HepG2 (cell line): ENCODE results near the gene AFF2. TPM values are rescaled to one million over a fixed set of nuclear protein-coding genes. Genes with fewer than 3 reads are reported as not detected.

Source experiments
- ATAC-seq: fragments of 200-7000 bp; cut with Tn5 transposase; 3 replicates; pipeline ENCODE4 v1.9.1; 2020; ENCODE audit warnings: mild to moderate bottlenecking, moderate library complexity
- BruUV-seq: library from RNA; stranded (reverse); fragments of 400-500 nt; replicated peaks from 2 replicates; lab custom pipeline; 2021; lab: Mats Ljungman, UMichigan
- CTCF ChIA-PET: fragments of 300-600 bp; formaldehyde crosslinking; extraction: SDS; loops from one replicate; lab custom pipeline; 2021; ENCODE audit warnings: low total read pairs, inconsistent platforms, low intra/inter-chr PET ratio; lab: Yijun Ruan, JAX
- POLR2A ChIA-PET: fragments of 350-600 bp; sonication (Branson Sonifier 250); formaldehyde crosslinking; loops from one replicate; lab custom pipeline; 2020; ENCODE audit warnings: antibody characterized with exemption, inconsistent platforms; lab: Yijun Ruan, JAX
- DNase-seq: peaks from one replicate; pipeline ENCODE4 v3.0.0-alpha.2; 2015; ENCODE audit warnings: low spot score
- FAIRE-seq: peaks from 3 replicates; lab custom pipeline; 2011; peaks lifted over from hg19 to GRCh38; lab: Jason Lieb, UNC
- H2AFZ ChIP-seq: one replicate; pipeline ENCODE4 v1.6.1; 2011; ENCODE audit warnings: low read length, inconsistent platforms
- H3K27ac ChIP-seq: fragments of 300-600 bp; 3 replicates; pipeline ENCODE4 v1.8.0; 2011; ENCODE audit warnings: mixed run types, mild to moderate bottlenecking, mixed read lengths, low read length, inconsistent platforms; ENCODE audit not compliant: insufficient read depth; ENCODE audit errors: extremely low read length
- H3K27me3 ChIP-seq, 2 experiments: fragments of 200-600 bp in 1 of 2; 2 replicates in 1 of 2; 3 replicates in 1 of 2; pipeline versions ENCODE4 v1.6.0 to v1.8.0; 2011; ENCODE audit warnings: low read length in 2 of 2, mild to moderate bottlenecking in 2 of 2, moderate library complexity in 2 of 2, inconsistent platforms in 1 of 2; ENCODE audit not compliant: insufficient read depth in 2 of 2, control insufficient read depth in 1 of 2
- H3K36me3 ChIP-seq, 2 experiments: fragments of 200-600 bp in 1 of 2; replicated peaks in 1 of 2; 2 replicates in 1 of 2; 3 replicates in 1 of 2; pipeline versions ENCODE4 v1.5.1 to v1.8.0; 2011; ENCODE audit warnings: low read length in 2 of 2, inconsistent platforms in 1 of 2; ENCODE audit not compliant: insufficient read depth in 2 of 2, control insufficient read depth in 1 of 2
- H3K4me1 ChIP-seq: 2 replicates; pipeline ENCODE4 v1.5.1; 2012; ENCODE audit warnings: low read length, inconsistent platforms; ENCODE audit not compliant: insufficient read depth
- H3K4me2 ChIP-seq: 2 replicates; pipeline ENCODE4 v1.6.0; 2011; ENCODE audit warnings: low read depth, low read length, inconsistent platforms
- H3K4me3 ChIP-seq, 3 experiments: fragments of 200-600 bp in 1 of 3; sonication (generic), shearing (Covaris generic) in 1 of 3; replicated peaks in 1 of 3; 2 replicates each; pipeline ENCODE4 v1.5.1; 2011 to 2016; ENCODE audit warnings: low read length in 3 of 3, inconsistent platforms in 2 of 3, low read depth in 2 of 3, mild to moderate bottlenecking in 2 of 3, control low read depth in 1 of 3, mixed read lengths in 1 of 3; ENCODE audit not compliant: insufficient read depth in 1 of 3
- H3K79me2 ChIP-seq: one replicate; pipeline ENCODE4 v1.6.1; 2011; ENCODE audit warnings: low read length, inconsistent platforms; ENCODE audit not compliant: insufficient read depth
- H3K9ac ChIP-seq: 2 replicates; pipeline ENCODE4 v1.6.0; 2011; ENCODE audit warnings: mild to moderate bottlenecking, low read depth, low read length, inconsistent platforms; ENCODE audit not compliant: insufficient read depth
- H3K9me3 ChIP-seq: 2 replicates; pipeline ENCODE4 v1.5.1; 2012; ENCODE audit warnings: mild to moderate bottlenecking, low read length
- H4K20me1 ChIP-seq: 2 replicates; pipeline ENCODE4 v1.6.0; 2011; ENCODE audit warnings: inconsistent platforms, mild to moderate bottlenecking, low read length, moderate library complexity; ENCODE audit not compliant: insufficient read depth
- BRCA1 ChIP-seq: sonication (generic); formaldehyde crosslinking; IDR thresholded peaks from 2 replicates; pipeline ENCODE4 v1.4.0; 2020; ENCODE audit warnings: missing genetic modification reagents
- FOXJ3 ChIP-seq: sonication (generic); formaldehyde crosslinking; IDR thresholded peaks from 2 replicates; pipeline ENCODE4 v1.4.0; 2020; ENCODE audit warnings: missing genetic modification reagents, mild to moderate bottlenecking, borderline replicate concordance
- MEIS2 ChIP-seq: sonication (generic); formaldehyde crosslinking; IDR thresholded peaks from 2 replicates; pipeline ENCODE4 v1.9.0; 2021; ENCODE audit warnings: mild to moderate bottlenecking, missing genetic modification reagents
- RARG ChIP-seq: sonication (generic); formaldehyde crosslinking; IDR thresholded peaks from 2 replicates; pipeline ENCODE4 v1.4.0; 2020; ENCODE audit warnings: low read depth, mild to moderate bottlenecking, missing genetic modification reagents
- SAP130 ChIP-seq: IDR thresholded peaks from 2 replicates; pipeline ENCODE4 v1.6.1; 2016; ENCODE audit warnings: low read depth
- SP140L ChIP-seq: sonication (generic); formaldehyde crosslinking; IDR thresholded peaks from 2 replicates; pipeline ENCODE4 v1.4.0; 2020; ENCODE audit warnings: missing genetic modification reagents, borderline replicate concordance
- TAF15 ChIP-seq: fragments of 200-400 bp; formaldehyde crosslinking; IDR thresholded peaks from one replicate; pipeline ENCODE4 v1.6.1; 2018; ENCODE audit warnings: mild to moderate bottlenecking, low read depth, low read length; ENCODE audit not compliant: poor library complexity, severe bottlenecking
- ZMYM3 ChIP-seq: sonication (generic); formaldehyde crosslinking; IDR thresholded peaks from 2 replicates; pipeline ENCODE4 v1.5.1; 2020; ENCODE audit warnings: mild to moderate bottlenecking, missing genetic modification reagents
- ZNF256 ChIP-seq: sonication (generic); formaldehyde crosslinking; conservative IDR thresholded peaks from 2 replicates; pipeline ENCODE4 v1.4.0; 2020; ENCODE audit warnings: missing genetic modification reagents
- ZNF598 ChIP-seq: sonication (generic); formaldehyde crosslinking; IDR thresholded peaks from 2 replicates; pipeline ENCODE4 v1.5.1; 2020; ENCODE audit warnings: mild to moderate bottlenecking, missing genetic modification reagents, borderline replicate concordance
- ZNF614 ChIP-seq: IDR thresholded peaks from 2 replicates; pipeline ENCODE4 v1.6.1; 2018; ENCODE audit warnings: missing biosample characterization, missing genetic modification reagents, inconsistent platforms, borderline replicate concordance
- ZNF660 ChIP-seq: sonication (generic); formaldehyde crosslinking; IDR thresholded peaks from 2 replicates; pipeline ENCODE4 v1.5.1; 2020; ENCODE audit warnings: mild to moderate bottlenecking, low read depth, missing genetic modification reagents, borderline replicate concordance
- ZNF773 ChIP-seq: sonication (generic); formaldehyde crosslinking; IDR thresholded peaks from 2 replicates; pipeline ENCODE4 v1.4.0; 2020; ENCODE audit warnings: missing genetic modification reagents, borderline replicate concordance
- in situ Hi-C: cut with HindIII; loops from 2 replicates; pipeline ENCODE4 v1.10.0; 2017; ENCODE audit warnings: low pct_unique_long_range_greater_than_20kb; ENCODE audit not compliant: extremely low pct_ligation_motif_present
- intact Hi-C: fragments of 100-400 bp; cut with micrococcal nuclease; formaldehyde crosslinking; loops from one replicate; pipeline ENCODE4 v1.10.0; 2022; ENCODE audit not compliant: unreplicated experiment
- polyA plus RNA-seq, 8 experiments: library from polyadenylated mRNA; depleted of rRNA in 3 of 8; stranded (reverse) in 7 of 8; unstranded in 1 of 8; fragments of >200 nt; fragmentation: Illumina TruSeq in 4 of 8; extraction: Trizol in 4 of 8; gene quantifications; 2 replicates each; pipeline versions ENCODE4 v1.2.1 to v1.2.3, GENCODE V29; 2011 to 2016; ENCODE audit warnings: low read depth in 4 of 8, missing spikeins in 1 of 8, mixed read lengths in 1 of 8; ENCODE audit not compliant: insufficient read depth in 1 of 8
- total RNA-seq, 5 experiments: library from RNA; depleted of rRNA; stranded (reverse); fragments of >200 nt; fragmentation: Illumina TruSeq; extraction: Trizol; gene quantifications; 2 replicates each; pipeline ENCODE4 v1.2.3, GENCODE V29; 2016; ENCODE audit warnings: low read depth in 1 of 5
- TF ChIP-seq, protein P1 (sequence below): sonication (generic); formaldehyde crosslinking; IDR thresholded peaks from 2 replicates; pipeline ENCODE4 v1.5.0; 2020; ENCODE audit warnings: mild to moderate bottlenecking, missing genetic modification reagents
- TF ChIP-seq, protein P2 (sequence below): sonication (generic); formaldehyde crosslinking; IDR thresholded peaks from 2 replicates; pipeline ENCODE4 v1.5.0; 2020; ENCODE audit warnings: missing genetic modification reagents

AFF2 gene
- total and polyA plus RNA-seq, 2 of the 13 experiments (the other 11 are each of a cell fraction or from before 2014, with no cell fraction given) = not detected

DNA sequence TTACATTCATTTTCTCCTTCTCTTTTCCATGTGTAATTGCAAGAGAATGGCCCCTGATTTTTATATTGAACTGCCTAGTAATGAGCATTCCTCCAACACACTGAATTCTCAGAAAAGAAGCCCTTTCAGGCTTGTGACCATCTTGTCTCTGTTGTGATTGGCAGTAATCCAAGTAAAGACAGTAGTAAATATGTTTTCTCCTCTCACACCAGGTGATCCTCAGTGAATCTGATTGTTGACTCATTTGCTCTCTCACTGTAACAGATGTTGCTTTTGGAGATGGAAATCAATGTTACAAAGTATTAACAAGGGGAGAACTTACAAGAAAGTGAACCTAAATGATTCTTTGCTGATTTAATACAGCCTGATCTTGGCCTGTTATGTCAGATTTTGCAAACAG lies 271.0 kb downstream of the AFF2 start:
- H3K36me3 ChIP-seq = no peaks in the 10 kb centered on the region
- no peak overlapping the region for H3K4me3 ChIP-seq
- H3K27me3 ChIP-seq = no peaks in the 10 kb centered on the region
- no peak overlapping the region for H3K4me2 ChIP-seq
- H3K9ac ChIP-seq = no peak overlapping the region
- H3K9me3 ChIP-seq = no peaks in the 10 kb centered on the region; the same call in 1 of the 2 replicates
- no peaks in the 10 kb centered on the region for H3K79me2 ChIP-seq
- no peaks in the 10 kb centered on the region for H3K4me1 ChIP-seq
- CTCF ChIA-PET = no interaction called here
- in situ Hi-C loops = no loop called here
- no peak for TF ChIP-seq ZNF614
- TF ChIP-seq SP140L (CRISPR knock-in tag) = no peak
- no peak for TF ChIP-seq FOXJ3
- TF ChIP-seq ZNF660 (CRISPR knock-in tag) = no peak
- no peak for TF ChIP-seq MEIS2 (CRISPR knock-in tag)
- TF ChIP-seq, protein P1, sequence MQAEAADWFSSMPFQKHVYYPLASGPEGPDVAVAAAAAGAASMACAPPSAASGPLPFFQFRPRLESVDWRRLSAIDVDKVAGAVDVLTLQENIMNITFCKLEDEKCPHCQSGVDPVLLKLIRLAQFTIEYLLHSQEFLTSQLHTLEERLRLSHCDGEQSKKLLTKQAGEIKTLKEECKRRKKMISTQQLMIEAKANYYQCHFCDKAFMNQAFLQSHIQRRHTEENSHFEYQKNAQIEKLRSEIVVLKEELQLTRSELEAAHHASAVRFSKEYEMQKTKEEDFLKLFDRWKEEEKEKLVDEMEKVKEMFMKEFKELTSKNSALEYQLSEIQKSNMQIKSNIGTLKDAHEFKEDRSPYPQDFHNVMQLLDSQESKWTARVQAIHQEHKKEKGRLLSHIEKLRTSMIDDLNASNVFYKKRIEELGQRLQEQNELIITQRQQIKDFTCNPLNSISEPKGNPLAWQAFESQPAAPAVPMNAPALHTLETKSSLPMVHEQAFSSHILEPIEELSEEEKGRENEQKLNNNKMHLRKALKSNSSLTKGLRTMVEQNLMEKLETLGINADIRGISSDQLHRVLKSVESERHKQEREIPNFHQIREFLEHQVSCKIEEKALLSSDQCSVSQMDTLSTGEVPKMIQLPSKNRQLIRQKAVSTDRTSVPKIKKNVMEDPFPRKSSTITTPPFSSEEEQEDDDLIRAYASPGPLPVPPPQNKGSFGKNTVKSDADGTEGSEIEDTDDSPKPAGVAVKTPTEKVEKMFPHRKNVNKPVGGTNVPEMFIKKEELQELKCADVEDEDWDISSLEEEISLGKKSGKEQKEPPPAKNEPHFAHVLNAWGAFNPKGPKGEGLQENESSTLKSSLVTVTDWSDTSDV (CRISPR knock-in tag) = no peak
- no peak for TF ChIP-seq ZNF773
- TF ChIP-seq ZNF598 = no peak
- no peak for TF ChIP-seq RARG (CRISPR knock-in tag)
- no peak for TF ChIP-seq TAF15
- TF ChIP-seq BRCA1 (CRISPR knock-in tag) = no peak
- no peak for TF ChIP-seq ZNF256 (CRISPR knock-in tag)
- TF ChIP-seq ZMYM3 (CRISPR knock-in tag) = no peak
- TF ChIP-seq, protein P2, sequence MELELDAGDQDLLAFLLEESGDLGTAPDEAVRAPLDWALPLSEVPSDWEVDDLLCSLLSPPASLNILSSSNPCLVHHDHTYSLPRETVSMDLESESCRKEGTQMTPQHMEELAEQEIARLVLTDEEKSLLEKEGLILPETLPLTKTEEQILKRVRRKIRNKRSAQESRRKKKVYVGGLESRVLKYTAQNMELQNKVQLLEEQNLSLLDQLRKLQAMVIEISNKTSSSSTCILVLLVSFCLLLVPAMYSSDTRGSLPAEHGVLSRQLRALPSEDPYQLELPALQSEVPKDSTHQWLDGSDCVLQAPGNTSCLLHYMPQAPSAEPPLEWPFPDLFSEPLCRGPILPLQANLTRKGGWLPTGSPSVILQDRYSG (CRISPR knock-in tag) = no peak
- TF ChIP-seq SAP130 (CRISPR knock-in tag) = no peak
- TF ChIP-seq, all 625 proteins: peak for 0
- DNase-seq = no peak
- intact Hi-C loops = no loop called here
- POLR2A ChIA-PET = no interaction called here
- ATAC-seq = no peak
- no peak overlapping the region for H2AFZ ChIP-seq
- no peaks in the 10 kb centered on the region for H4K20me1 ChIP-seq
- FAIRE-seq = no peak
- no peak overlapping the region for H3K27ac ChIP-seq
- no TSS peak for BruUV-seq
